Body of pancreas (tissue), 4 donors: ENCODE data around the gene IGF2BP2. TPM values are rescaled to one million over a fixed set of nuclear protein-coding genes. Genes with fewer than 3 reads are reported as not detected.
"Not testable (repeated sequence)": the region's sequence is repeated elsewhere in the genome, so short reads cannot be mapped to it uniquely, and the experiment has no call there.

ENCODE experiments used
- ATAC-seq: fragments of 150-250 bp; one replicate; pipeline ENCODE4 v1.9.1; 2016
- DNase-seq, 4 donors: peaks; one replicate each; pipeline ENCODE4 v3.0.0-alpha.2; 2019
- H3K27ac ChIP-seq, 4 donors: fragments of 200-600 bp; sonication (generic); 1 replicate in 3 of 4; 2 replicates in 1 of 4; pipeline versions ENCODE4 v1.5.1 to v1.6.1; 2016 to 2019; ENCODE audit warnings: mild to moderate bottlenecking in 1 of 4, mixed read lengths in 1 of 4, moderate library complexity in 1 of 4
- H3K27me3 ChIP-seq, 2 donors: fragments of 200-600 bp; sonication (generic); one replicate each; pipeline ENCODE4 v1.6.0; 2016; ENCODE audit warnings: mild to moderate bottlenecking in 1 of 2
- H3K36me3 ChIP-seq, 2 donors: fragments of 200-600 bp; sonication (generic); replicated peaks in 1 of 2; 2 replicates each; pipeline ENCODE4 v1.5.1; 2016; ENCODE audit warnings: low read depth in 2 of 2; ENCODE audit not compliant: insufficient read depth in 1 of 2
- H3K4me1 ChIP-seq: fragments of 200-600 bp; sonication (generic); one replicate; pipeline ENCODE4 v1.6.0; 2016
- H3K4me3 ChIP-seq, 2 donors: fragments of 200-600 bp; sonication (generic); 1 replicate in 1 of 2; 2 replicates in 1 of 2; pipeline ENCODE4 v1.5.1; 2016 to 2019
- H3K9me3 ChIP-seq, 3 donors: fragments of 200-600 bp; sonication (generic); 1 replicate in 2 of 3; 2 replicates in 1 of 3; pipeline ENCODE4 v1.5.1; 2016
- POLR2A ChIP-seq, 3 donors: fragments of 450-650 bp; IDR thresholded peaks; one replicate each; pipeline ENCODE4 v1.6.1; 2016; ENCODE audit warnings: antibody characterized with exemption in 3 of 3, mild to moderate bottlenecking in 2 of 3
- WGBS, 2 donors: methylation state at CpG; one replicate each; pipeline ENCODE4 v1.1.5; 2017; 5-methylcytosine and 5-hydroxymethylcytosine counted together
- intact Hi-C: fragments of 100-400 bp; cut with DNase I; formaldehyde crosslinking; loops from one replicate; pipeline ENCODE4 v1.15.1; 2023
- total RNA-seq, 2 donors: library from RNA; depleted of rRNA; stranded (reverse); fragments of >200 nt; gene quantifications; one replicate each; pipeline ENCODE4 v1.1.0, GENCODE V29; 2016
- TF ChIP-seq, protein P1 (sequence below), 7 experiments: fragments of 450-650 bp in 4 of 7; fragments of 200-600 bp in 3 of 7; sonication (generic) in 3 of 7; IDR thresholded peaks; one replicate each; pipeline ENCODE4 v1.5.1; 2016 to 2019; ENCODE audit warnings: antibody characterized with exemption in 7 of 7

Gene IGF2BP2
- total RNA-seq, 2 donors from 2014 or later: 19.4 to 25.2 TPM

DNA sequence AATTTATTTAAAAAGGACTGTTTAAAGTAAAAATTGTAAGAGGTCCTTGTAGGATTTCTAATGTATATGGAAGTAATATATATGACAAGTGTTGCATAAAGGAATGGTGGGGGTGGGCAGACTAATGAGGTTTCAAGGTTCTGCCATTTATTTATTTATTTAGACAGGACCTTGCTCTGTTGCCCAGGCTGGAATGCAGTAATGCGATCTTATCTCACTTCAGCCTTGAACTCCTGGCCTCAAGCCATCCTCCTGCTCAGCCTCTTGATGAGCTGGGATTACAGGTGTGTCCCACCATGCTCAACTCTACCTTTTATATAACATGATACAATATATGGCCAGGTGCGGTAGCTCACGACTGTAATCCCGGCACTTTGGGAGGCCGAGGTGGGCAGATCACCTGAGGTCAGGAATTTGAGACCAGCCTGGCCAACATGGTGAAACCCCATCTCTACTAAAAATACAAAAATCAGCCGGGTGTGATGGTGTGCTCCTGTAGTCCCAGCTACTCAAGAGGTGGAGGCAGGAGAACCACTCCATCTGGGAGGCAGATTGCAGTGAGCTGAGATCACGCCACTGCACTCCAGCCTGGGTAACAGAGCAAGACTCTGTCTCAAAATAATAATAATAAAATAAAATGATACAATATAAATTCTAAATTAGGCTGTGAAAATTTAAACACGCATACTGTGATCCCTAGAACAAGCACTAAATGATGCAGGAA lies 33.8 kb upstream of the IGF2BP2 start:
- TF ChIP-seq POLR2A (IDR thresholded peaks at IDR 0.05): no peak
- TF ChIP-seq, protein P1, sequence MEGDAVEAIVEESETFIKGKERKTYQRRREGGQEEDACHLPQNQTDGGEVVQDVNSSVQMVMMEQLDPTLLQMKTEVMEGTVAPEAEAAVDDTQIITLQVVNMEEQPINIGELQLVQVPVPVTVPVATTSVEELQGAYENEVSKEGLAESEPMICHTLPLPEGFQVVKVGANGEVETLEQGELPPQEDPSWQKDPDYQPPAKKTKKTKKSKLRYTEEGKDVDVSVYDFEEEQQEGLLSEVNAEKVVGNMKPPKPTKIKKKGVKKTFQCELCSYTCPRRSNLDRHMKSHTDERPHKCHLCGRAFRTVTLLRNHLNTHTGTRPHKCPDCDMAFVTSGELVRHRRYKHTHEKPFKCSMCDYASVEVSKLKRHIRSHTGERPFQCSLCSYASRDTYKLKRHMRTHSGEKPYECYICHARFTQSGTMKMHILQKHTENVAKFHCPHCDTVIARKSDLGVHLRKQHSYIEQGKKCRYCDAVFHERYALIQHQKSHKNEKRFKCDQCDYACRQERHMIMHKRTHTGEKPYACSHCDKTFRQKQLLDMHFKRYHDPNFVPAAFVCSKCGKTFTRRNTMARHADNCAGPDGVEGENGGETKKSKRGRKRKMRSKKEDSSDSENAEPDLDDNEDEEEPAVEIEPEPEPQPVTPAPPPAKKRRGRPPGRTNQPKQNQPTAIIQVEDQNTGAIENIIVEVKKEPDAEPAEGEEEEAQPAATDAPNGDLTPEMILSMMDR (IDR thresholded peaks at IDR 0.05): no peak
- intact Hi-C loops: no loop called here
- WGBS, 2 donors: 75 to 82% methylated on average over 8 of the region's 8 CpGs
- Histone ChIP-seq H3K27me3 (no peaks in the 10 kb centered on the region), H3K9me3 (no peaks in the 10 kb centered on the region), H3K36me3 (no peaks in the 10 kb centered on the region), H3K4me1 (no peaks in the 10 kb centered on the region), H3K4me3 (no peak overlapping the region), H3K27ac (no peak overlapping the region)
- DNase-seq (no peak), ATAC-seq (no peak)

DNA sequence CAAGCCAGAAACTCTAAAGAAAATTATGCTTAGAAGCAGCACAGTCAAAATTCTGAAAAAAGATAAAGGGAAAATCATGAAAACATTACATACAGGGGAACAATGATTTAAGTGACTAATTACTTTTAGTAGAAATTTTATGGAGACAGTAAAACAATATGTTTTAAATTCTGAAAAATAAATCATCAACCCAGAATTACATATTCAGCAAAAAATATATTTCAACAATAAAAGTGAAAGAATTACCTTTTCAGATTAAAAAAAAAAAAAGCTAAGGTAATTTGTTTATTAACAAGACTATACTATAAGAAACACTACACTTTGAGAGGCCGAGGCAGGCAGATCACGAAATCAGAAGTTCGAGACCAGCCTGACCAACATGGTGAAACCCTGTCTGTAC lies 32.4 kb upstream of the IGF2BP2 start:
- H3K9me3 ChIP-seq: no peaks in the 10 kb centered on the region
- H3K27me3 ChIP-seq: no peaks in the 10 kb centered on the region
- H3K4me1 ChIP-seq: no peaks in the 10 kb centered on the region
- intact Hi-C loops: no loop called here
- WGBS, 2 donors: 82 to 96% methylated on average over 3 of the region's 3 CpGs
- no peak overlapping the region for H3K27ac ChIP-seq
- ATAC-seq (no peak), DNase-seq (no peak)
- no peak for TF ChIP-seq POLR2A (IDR thresholded peaks at IDR 0.05)
- TF ChIP-seq, protein P1 (IDR thresholded peaks at IDR 0.05): no peak
- H3K4me3 ChIP-seq: no peak overlapping the region
- no peaks in the 10 kb centered on the region for H3K36me3 ChIP-seq

DNA sequence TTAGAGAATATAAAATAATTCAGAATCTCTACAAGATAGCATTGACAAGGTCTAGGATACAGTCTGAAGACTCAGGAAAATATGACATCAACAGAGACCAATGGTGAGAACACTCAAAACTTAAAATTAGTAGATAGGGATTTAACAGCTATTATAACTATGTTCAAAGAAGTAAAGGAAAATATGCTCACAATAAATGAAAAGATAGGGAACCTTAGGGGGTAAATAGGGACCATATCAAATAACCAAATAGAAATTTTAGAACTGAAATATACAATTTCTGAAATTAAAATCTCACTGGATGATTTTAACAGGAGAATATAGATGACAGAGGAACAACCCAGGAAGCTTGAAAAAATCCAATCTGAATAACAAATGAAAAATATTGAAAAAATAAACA lies 31.8 kb upstream of the IGF2BP2 start:
- DNase-seq: no peak
- H3K36me3 ChIP-seq: no peaks in the 10 kb centered on the region
- H3K9me3 ChIP-seq: no peaks in the 10 kb centered on the region
- intact Hi-C loops: no loop called here
- no peak overlapping the region for H3K27ac ChIP-seq
- H3K4me1 ChIP-seq: no peaks in the 10 kb centered on the region
- H3K4me3 ChIP-seq: no peak overlapping the region
- TF ChIP-seq, protein P1 (IDR thresholded peaks at IDR 0.05): no peak
- no peak for TF ChIP-seq POLR2A (IDR thresholded peaks at IDR 0.05)
- H3K27me3 ChIP-seq: no peaks in the 10 kb centered on the region
- ATAC-seq: no peak

GRCh38 chr3:185853771-185854170 lies 28.9 kb upstream of the IGF2BP2 start:
- WGBS, 2 donors: 93 to 96% methylated on average over 3 of the region's 3 CpGs
- not testable (repeated sequence) for ATAC-seq

DNA sequence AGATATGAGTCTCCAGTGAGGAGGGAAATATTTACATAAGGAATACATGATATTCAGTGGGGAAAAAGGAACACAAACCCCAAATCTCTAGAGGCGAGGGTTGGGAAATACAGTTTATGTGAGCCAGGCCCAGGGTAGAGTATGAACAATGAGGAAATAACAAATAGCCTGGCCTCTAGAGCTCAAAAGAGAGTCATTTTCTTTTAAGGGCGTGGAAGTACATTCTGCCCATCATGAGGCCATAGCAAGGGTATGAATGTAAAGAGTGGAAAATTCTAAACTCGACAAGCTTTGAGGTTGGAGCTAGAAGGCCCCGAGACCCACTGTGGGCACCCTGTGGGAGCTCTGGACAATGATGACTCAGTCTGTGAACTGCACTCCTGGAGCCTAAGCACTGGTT lies 27.8 kb upstream of the IGF2BP2 start:
- Histone ChIP-seq H3K27me3 (no peaks in the 10 kb centered on the region), H3K36me3 (no peaks in the 10 kb centered on the region), H3K4me3 (no peak overlapping the region), H3K4me1 (no peaks in the 10 kb centered on the region), H3K9me3 (no peaks in the 10 kb centered on the region), H3K27ac (no peak overlapping the region)
- no peak for ATAC-seq
- 87 to 93% methylated on average over 4 of the region's 4 CpGs for WGBS, 2 donors
- no peak for DNase-seq
- no peak for TF ChIP-seq POLR2A (IDR thresholded peaks at IDR 0.05)
- TF ChIP-seq, protein P1 (IDR thresholded peaks at IDR 0.05): no peak
- intact Hi-C loops: no loop called here

More at GRCh38 chr3:185853771-185854170, 28.9 kb upstream of the IGF2BP2 start:
- H3K4me3 ChIP-seq, intact Hi-C loops, DNase-seq, H3K27me3 ChIP-seq, H3K27ac ChIP-seq, H3K4me1 ChIP-seq, H3K9me3 ChIP-seq, H3K36me3 ChIP-seq: not testable (repeated sequence)
